ENCODE data around the gene SMAD6. TPM values are rescaled to one million over a fixed set of nuclear protein-coding genes. Genes with fewer than 3 reads are reported as not detected.

Gene SMAD6
- total and polyA plus RNA-seq, 2 donors (not counting 1 experiment from before 2014, with no cell fraction given): 1.2 to 8.9 TPM

- no peak for DNase-seq (ENCODE audit: low read depth in 2 of 2)
- peaks cover 6% of the 10 kb centered on the region for H3K79me2 ChIP-seq (ENCODE audit: control insufficient read depth, insufficient read depth, low read length)
- no peak overlapping the region for H3K9ac ChIP-seq (ENCODE audit: insufficient read depth, low read length)
- no peak overlapping the region for H3K27ac ChIP-seq (ENCODE audit: insufficient read depth, low read length)
- no peaks in the 10 kb centered on the region for H3K36me3 ChIP-seq (ENCODE audit: control insufficient read depth, insufficient read depth, low read length)
- no peak overlapping the region for H3K4me3 ChIP-seq (replicated peaks in 1 of 4; ENCODE audit: control extremely low read depth in 1 of 4, insufficient read depth in 1 of 4, low read depth in 3 of 4, low read length in 4 of 4)
- no peak overlapping the region for H2AFZ ChIP-seq (ENCODE audit: low read length)
- H3K4me1 ChIP-seq (ENCODE audit: control insufficient read depth, extremely low read depth, insufficient read depth, low read length): peaks cover 34% of the 10 kb centered on the region
- no peak for TF ChIP-seq CTCF (conservative IDR thresholded peaks at IDR 0.05 in 1 of 2, IDR thresholded peaks at IDR 0.05 in 1 of 2; ENCODE audit: low read depth in 1 of 2, low read length in 2 of 2)
- TF ChIP-seq EZH2 (IDR thresholded peaks at IDR 0.05; ENCODE audit: low read length, missing control alignments): no peak
- H3K4me2 ChIP-seq (ENCODE audit: extremely low read depth, insufficient read depth, low read length): no peak overlapping the region
- no peaks in the 10 kb centered on the region for H3K9me3 ChIP-seq (ENCODE audit: control insufficient read depth, insufficient read depth, low read depth, low read length)
- no peaks in the 10 kb centered on the region for H3K27me3 ChIP-seq (ENCODE audit: control insufficient read depth, insufficient read depth, low read length)
- no peaks in the 10 kb centered on the region for H4K20me1 ChIP-seq (ENCODE audit: control insufficient read depth, extremely low read depth, insufficient read depth, low read length)
Measured at GRCh38 chr15:66743204-66743603, 41.2 kb downstream of the SMAD6 start.

GRCh38 chr15:66743703-66744536 lies 41.9 kb downstream of the SMAD6 start:
- Histone ChIP-seq H3K79me2 (ENCODE audit: control insufficient read depth, insufficient read depth, low read length) (peaks cover 6% of the 10 kb centered on the region), H3K9ac (ENCODE audit: insufficient read depth, low read length) (no peak overlapping the region), H4K20me1 (ENCODE audit: control insufficient read depth, extremely low read depth, insufficient read depth, low read length) (no peaks in the 10 kb centered on the region), H3K27me3 (ENCODE audit: control insufficient read depth, insufficient read depth, low read length) (no peaks in the 10 kb centered on the region), H2AFZ (ENCODE audit: low read length) (peak overlapping the region; percentile 50), H3K9me3 (ENCODE audit: control insufficient read depth, insufficient read depth, low read depth, low read length) (no peaks in the 10 kb centered on the region), H3K4me2 (ENCODE audit: extremely low read depth, insufficient read depth, low read length) (peak overlapping the region; percentile 55), H3K36me3 (ENCODE audit: control insufficient read depth, insufficient read depth, low read length) (no peaks in the 10 kb centered on the region), H3K27ac (ENCODE audit: insufficient read depth, low read length) (peak overlapping the region; percentile 34), H3K4me3 (replicated peaks in 1 of 4; ENCODE audit: control extremely low read depth in 1 of 4, insufficient read depth in 1 of 4, low read depth in 3 of 4, low read length in 4 of 4) (no peak overlapping the region), H3K4me1 (ENCODE audit: control insufficient read depth, extremely low read depth, insufficient read depth, low read length) (peaks cover 37% of the 10 kb centered on the region)
- no peak for DNase-seq (ENCODE audit: low read depth in 2 of 2)
- no peak for TF ChIP-seq CTCF (conservative IDR thresholded peaks at IDR 0.05 in 1 of 2, IDR thresholded peaks at IDR 0.05 in 1 of 2; ENCODE audit: low read depth in 1 of 2, low read length in 2 of 2)
- TF ChIP-seq EZH2 (IDR thresholded peaks at IDR 0.05; ENCODE audit: low read length, missing control alignments): no peak

GRCh38 chr15:66744610-66745279 lies 42.7 kb downstream of the SMAD6 start:
- Histone ChIP-seq H3K9me3 (ENCODE audit: control insufficient read depth, insufficient read depth, low read depth, low read length) (no peaks in the 10 kb centered on the region), H3K4me3 (replicated peaks in 1 of 4; ENCODE audit: control extremely low read depth in 1 of 4, insufficient read depth in 1 of 4, low read depth in 3 of 4, low read length in 4 of 4) (no peak overlapping the region), H3K9ac (ENCODE audit: insufficient read depth, low read length) (no peak overlapping the region), H4K20me1 (ENCODE audit: control insufficient read depth, extremely low read depth, insufficient read depth, low read length) (no peaks in the 10 kb centered on the region), H3K27ac (ENCODE audit: insufficient read depth, low read length) (peak overlapping the region; percentile 34), H2AFZ (ENCODE audit: low read length) (no peak overlapping the region), H3K27me3 (ENCODE audit: control insufficient read depth, insufficient read depth, low read length) (no peaks in the 10 kb centered on the region), H3K4me2 (ENCODE audit: extremely low read depth, insufficient read depth, low read length) (no peak overlapping the region), H3K4me1 (ENCODE audit: control insufficient read depth, extremely low read depth, insufficient read depth, low read length) (peaks cover 43% of the 10 kb centered on the region), H3K36me3 (ENCODE audit: control insufficient read depth, insufficient read depth, low read length) (no peaks in the 10 kb centered on the region), H3K79me2 (ENCODE audit: control insufficient read depth, insufficient read depth, low read length) (peaks cover 6% of the 10 kb centered on the region)
- no peak for TF ChIP-seq CTCF (conservative IDR thresholded peaks at IDR 0.05 in 1 of 2, IDR thresholded peaks at IDR 0.05 in 1 of 2; ENCODE audit: low read depth in 1 of 2, low read length in 2 of 2)
- TF ChIP-seq EZH2 (IDR thresholded peaks at IDR 0.05; ENCODE audit: low read length, missing control alignments): no peak
- DNase-seq (ENCODE audit: low read depth in 2 of 2): no peak

Data from fibroblast of lung (primary cell).